ENCODE measurements around the gene LDHAL6B.

LDHAL6B gene

GRCh38 chr15:59196416-59196815, 10.2 kb upstream of the LDHAL6B start:
- TF ChIP-seq CTCF (conservative IDR thresholded peaks at IDR 0.05; ENCODE audit: low read depth, low read length), result no peak
- H3K36me3 ChIP-seq (ENCODE audit: insufficient read depth), result no peaks in the 10 kb centered on the region

GRCh38 chr15:59197454-59197853, 9.2 kb upstream of the LDHAL6B start:
- Histone ChIP-seq H3K79me2 (ENCODE audit: insufficient read depth, low read depth) (no peaks in the 10 kb centered on the region), H3K9ac (no peak overlapping the region), H3K4me1 (ENCODE audit: low read depth, poor library complexity, severe bottlenecking) (no peaks in the 10 kb centered on the region), H3K27me3 (ENCODE audit: insufficient read depth, low read depth) (no peaks in the 10 kb centered on the region), H3K36me3 (ENCODE audit: insufficient read depth) (no peaks in the 10 kb centered on the region), H4K20me1 (ENCODE audit: insufficient read depth) (no peaks in the 10 kb centered on the region), H3K27ac (no peak overlapping the region), H3K4me2 (no peak overlapping the region), H2AFZ (ENCODE audit: low read depth) (no peak overlapping the region), H3K4me3 (IDR thresholded peaks at IDR 0.05; ENCODE audit: insufficient read depth, low read depth, low read length) (no peak overlapping the region)
- TF ChIP-seq CTCF (conservative IDR thresholded peaks at IDR 0.05; ENCODE audit: low read depth, low read length), result no peak

More at GRCh38 chr15:59196416-59196815, 10.2 kb upstream of the LDHAL6B start:
- Histone ChIP-seq H3K4me2 (no peak overlapping the region), H3K79me2 (ENCODE audit: insufficient read depth, low read depth) (no peaks in the 10 kb centered on the region), H3K4me1 (ENCODE audit: low read depth, poor library complexity, severe bottlenecking) (no peaks in the 10 kb centered on the region), H3K4me3 (IDR thresholded peaks at IDR 0.05; ENCODE audit: insufficient read depth, low read depth, low read length) (no peak overlapping the region), H4K20me1 (ENCODE audit: insufficient read depth) (no peaks in the 10 kb centered on the region), H3K9ac (no peak overlapping the region), H2AFZ (ENCODE audit: low read depth) (no peak overlapping the region), H3K27me3 (ENCODE audit: insufficient read depth, low read depth) (no peaks in the 10 kb centered on the region), H3K27ac (no peak overlapping the region)

GRCh38 chr15:59199626-59200465, 6.8 kb upstream of the LDHAL6B start:
- H3K27ac ChIP-seq, result no peak overlapping the region
- no peak overlapping the region for H3K4me2 ChIP-seq
- H3K4me3 ChIP-seq (IDR thresholded peaks at IDR 0.05; ENCODE audit: insufficient read depth, low read depth, low read length), result no peak overlapping the region
- TF ChIP-seq CTCF (conservative IDR thresholded peaks at IDR 0.05; ENCODE audit: low read depth, low read length), result no peak
- no peaks in the 10 kb centered on the region for H3K27me3 ChIP-seq (ENCODE audit: insufficient read depth, low read depth)
- H4K20me1 ChIP-seq (ENCODE audit: insufficient read depth), result no peaks in the 10 kb centered on the region
- H3K9ac ChIP-seq, result no peak overlapping the region
- H3K4me1 ChIP-seq (ENCODE audit: low read depth, poor library complexity, severe bottlenecking), result no peaks in the 10 kb centered on the region
- no peak overlapping the region for H2AFZ ChIP-seq (ENCODE audit: low read depth)
- H3K79me2 ChIP-seq (ENCODE audit: insufficient read depth, low read depth), result no peaks in the 10 kb centered on the region
- H3K36me3 ChIP-seq (ENCODE audit: insufficient read depth), result no peaks in the 10 kb centered on the region

GRCh38 chr15:59200560-59200959, 6.1 kb upstream of the LDHAL6B start:
- H3K9ac ChIP-seq, result no peak overlapping the region
- no peaks in the 10 kb centered on the region for H4K20me1 ChIP-seq (ENCODE audit: insufficient read depth)
- no peak overlapping the region for H3K27ac ChIP-seq
- peaks cover under 1% of the 10 kb centered on the region for H3K4me1 ChIP-seq (ENCODE audit: low read depth, poor library complexity, severe bottlenecking)
- H3K36me3 ChIP-seq (ENCODE audit: insufficient read depth), result no peaks in the 10 kb centered on the region
- H3K4me2 ChIP-seq, result no peak overlapping the region
- no peak overlapping the region for H3K4me3 ChIP-seq (IDR thresholded peaks at IDR 0.05; ENCODE audit: insufficient read depth, low read depth, low read length)
- H3K27me3 ChIP-seq (ENCODE audit: insufficient read depth, low read depth), result no peaks in the 10 kb centered on the region
- H2AFZ ChIP-seq (ENCODE audit: low read depth), result no peak overlapping the region
- TF ChIP-seq CTCF (conservative IDR thresholded peaks at IDR 0.05; ENCODE audit: low read depth, low read length), result no peak
- H3K79me2 ChIP-seq (ENCODE audit: insufficient read depth, low read depth), result no peaks in the 10 kb centered on the region
